Astrocyte (in vitro differentiated cells and primary cell): ENCODE data around the gene MBLAC1. TPM values are rescaled to one million over a fixed set of nuclear protein-coding genes. Genes with fewer than 3 reads are reported as not detected.
A peak's percentile ranks its signal among the peaks of the same experiment; 100 is the strongest.

Experiments used
- DNase-seq: peaks from one replicate; pipeline ENCODE4 v3.0.0-alpha.2; 2010; ENCODE audit warnings: low read depth
- FAIRE-seq: peaks from 2 replicates; lab custom pipeline; 2011; peaks lifted over from hg19 to GRCh38; lab: Jason Lieb, UNC
- H2AFZ ChIP-seq: 2 replicates; pipeline ENCODE4 v1.6.0; 2012; ENCODE audit warnings: low read depth, low read length, inconsistent platforms
- H3K27ac ChIP-seq: 2 replicates; pipeline ENCODE4 v1.5.1; 2011; ENCODE audit warnings: low read depth, low read length, inconsistent platforms
- H3K27me3 ChIP-seq: 2 replicates; pipeline ENCODE4 v1.6.0; 2011; ENCODE audit warnings: low read length, inconsistent platforms; ENCODE audit not compliant: insufficient read depth
- H3K36me3 ChIP-seq: 2 replicates; pipeline ENCODE4 v1.5.1; 2011; ENCODE audit warnings: low read length, inconsistent platforms; ENCODE audit not compliant: insufficient read depth
- H3K4me1 ChIP-seq: 2 replicates; pipeline ENCODE4 v1.5.1; 2011; ENCODE audit warnings: low read length, inconsistent platforms; ENCODE audit not compliant: insufficient read depth
- H3K4me2 ChIP-seq: 2 replicates; pipeline ENCODE4 v1.6.0; 2012; ENCODE audit warnings: low read length, inconsistent platforms
- H3K4me3 ChIP-seq: 2 replicates; pipeline ENCODE4 v1.5.1; 2011; ENCODE audit warnings: low read depth, mild to moderate bottlenecking, low read length, inconsistent platforms; ENCODE audit not compliant: insufficient read depth
- H3K79me2 ChIP-seq: 2 replicates; pipeline ENCODE4 v1.6.0; 2012; ENCODE audit warnings: mild to moderate bottlenecking, low read length, inconsistent platforms; ENCODE audit not compliant: insufficient read depth
- H3K9ac ChIP-seq: 2 replicates; pipeline ENCODE4 v1.6.0; 2012; ENCODE audit warnings: mild to moderate bottlenecking, low read length, inconsistent platforms
- H3K9me3 ChIP-seq: 2 replicates; pipeline ENCODE4 v1.5.1; 2012; ENCODE audit warnings: low read depth, mild to moderate bottlenecking, low read length, inconsistent platforms; ENCODE audit not compliant: insufficient read depth
- H4K20me1 ChIP-seq: 2 replicates; pipeline ENCODE4 v1.6.0; 2012; ENCODE audit warnings: low read length, inconsistent platforms; ENCODE audit not compliant: insufficient read depth
- H3K27ac Mint-ChIP-seq: one replicate; pipeline ENCODE4 v1.8.0; 2021; ENCODE audit warnings: mild to moderate bottlenecking, mixed read lengths; ENCODE audit not compliant: unreplicated experiment
- H3K27me3 Mint-ChIP-seq: one replicate; pipeline ENCODE4 v1.8.0; 2021; ENCODE audit warnings: low read depth, mixed read lengths; ENCODE audit not compliant: unreplicated experiment
- H3K36me3 Mint-ChIP-seq: one replicate; pipeline ENCODE4 v1.8.0; 2021; ENCODE audit warnings: low read depth, mixed read lengths; ENCODE audit not compliant: unreplicated experiment
- H3K4me1 Mint-ChIP-seq: one replicate; pipeline ENCODE4 v1.8.0; 2021; ENCODE audit warnings: low read depth, mixed read lengths; ENCODE audit not compliant: unreplicated experiment
- H3K4me3 Mint-ChIP-seq: one replicate; pipeline ENCODE4 v1.8.0; 2021; ENCODE audit warnings: mild to moderate bottlenecking, moderate library complexity, mixed read lengths; ENCODE audit not compliant: unreplicated experiment
- H3K9me3 Mint-ChIP-seq: one replicate; pipeline ENCODE4 v1.8.0; 2021; ENCODE audit warnings: mild to moderate bottlenecking, mixed read lengths; ENCODE audit not compliant: unreplicated experiment
- CTCF ChIP-seq: IDR thresholded peaks from 2 replicates; pipeline ENCODE4 v1.5.1; 2011; ENCODE audit warnings: low read depth, mild to moderate bottlenecking, inconsistent platforms, low read length, moderate library complexity; ENCODE audit not compliant: insufficient read depth
- EZH2 ChIP-seq: IDR thresholded peaks from 2 replicates; pipeline ENCODE4 v1.6.1; 2012; ENCODE audit warnings: mild to moderate bottlenecking, low read length, inconsistent platforms; ENCODE audit not compliant: insufficient read depth
- total RNA-seq: library from RNA; stranded (reverse); gene quantifications from 2 replicates; pipeline ENCODE4 v1.2.1, GENCODE V29; 2021

Gene MBLAC1
- total RNA-seq, 1 donor from 2014 or later: 2.7 TPM

- Mint-ChIP-seq H3K4me3 (no peak overlapping the region), H3K9me3 (no peaks in the 10 kb centered on the region), H3K4me1 (peaks cover 7% of the 10 kb centered on the region), H3K27ac (no peak overlapping the region), H3K27me3 (no peaks in the 10 kb centered on the region), H3K36me3 (peaks cover 10% of the 10 kb centered on the region)
- Histone ChIP-seq H4K20me1 (peaks cover 47% of the 10 kb centered on the region), H3K9ac (peak overlapping the region; percentile 18), H3K27ac (no peak overlapping the region), H3K36me3 (peaks cover 9% of the 10 kb centered on the region), H3K4me1 (peaks cover 7% of the 10 kb centered on the region), H3K79me2 (peaks cover 35% of the 10 kb centered on the region), H3K27me3 (no peaks in the 10 kb centered on the region), H2AFZ (no peak overlapping the region), H3K4me2 (no peak overlapping the region), H3K9me3 (no peaks in the 10 kb centered on the region), H3K4me3 (no peak overlapping the region)
- no peak for DNase-seq
- FAIRE-seq: no peak
- TF ChIP-seq CTCF (no peak), EZH2 (no peak)
Measured at GRCh38 chr7:100155553-100156317, 29.0 kb downstream of the MBLAC1 start.

GRCh38 chr7:100156331-100157068 lies 29.7 kb downstream of the MBLAC1 start:
- Histone ChIP-seq H4K20me1 (peaks cover 47% of the 10 kb centered on the region), H3K79me2 (peaks cover 35% of the 10 kb centered on the region), H3K36me3 (peaks cover 9% of the 10 kb centered on the region), H3K4me3 (peak overlapping the region; percentile 77), H3K9me3 (no peaks in the 10 kb centered on the region), H3K27ac (no peak overlapping the region), H3K4me2 (peak overlapping the region; percentile 92), H3K4me1 (peaks cover 7% of the 10 kb centered on the region), H3K27me3 (no peaks in the 10 kb centered on the region), H3K9ac (peak overlapping the region; percentile 93), H2AFZ (no peak overlapping the region)
- Mint-ChIP-seq H3K9me3 (no peaks in the 10 kb centered on the region), H3K27ac (no peak overlapping the region), H3K4me3 (peak overlapping the region; percentile 50), H3K36me3 (peaks cover 10% of the 10 kb centered on the region), H3K27me3 (no peaks in the 10 kb centered on the region), H3K4me1 (peaks cover 7% of the 10 kb centered on the region)
- TF ChIP-seq CTCF (no peak), EZH2 (no peak)
- DNase-seq (no peak), FAIRE-seq (no peak)
